HepG2 (cell line): ENCODE results near the gene NGRN. TPM values are rescaled to one million over a fixed set of nuclear protein-coding genes. Genes with fewer than 3 reads are reported as not detected.

Experiments
- ARHGAP35 ChIP-seq: sonication (generic); formaldehyde crosslinking; IDR thresholded peaks from 2 replicates; pipeline ENCODE4 v1.9.0; 2022; ENCODE audit warnings: mild to moderate bottlenecking, inconsistent platforms, moderate library complexity, missing genetic modification reagents, borderline replicate concordance
- CHD2 ChIP-seq: IDR thresholded peaks from 2 replicates; pipeline ENCODE4 v1.6.1; 2011; ENCODE audit warnings: low read depth, low read length, improper control_type of control experiment
- GPN1 ChIP-seq: sonication (generic); formaldehyde crosslinking; IDR thresholded peaks from 2 replicates; pipeline ENCODE4 v1.5.1; 2020; ENCODE audit warnings: missing genetic modification reagents, borderline replicate concordance
- IRF2 ChIP-seq: IDR thresholded peaks from 2 replicates; pipeline ENCODE4 v1.6.1; 2018; ENCODE audit warnings: missing genetic modification reagents, missing compliant biosample characterization
- KDM4B ChIP-seq: sonication (generic); formaldehyde crosslinking; IDR thresholded peaks from 2 replicates; pipeline ENCODE4 v1.4.0; 2020; ENCODE audit warnings: missing genetic modification reagents
- KDM5A ChIP-seq: fragments of 200-600 bp; sonication (generic); IDR thresholded peaks from 2 replicates; pipeline ENCODE4 v1.7.0; 2018; ENCODE audit warnings: antibody characterized with exemption, mild to moderate bottlenecking, low read length, borderline replicate concordance
- MLLT10 ChIP-seq: sonication (generic); formaldehyde crosslinking; IDR thresholded peaks from 2 replicates; pipeline ENCODE4 v1.4.0; 2020; ENCODE audit warnings: missing genetic modification reagents
- TOPORS ChIP-seq: sonication (generic); formaldehyde crosslinking; IDR thresholded peaks from 2 replicates; pipeline ENCODE4 v1.8.0; 2023; ENCODE audit warnings: mild to moderate bottlenecking, missing genetic modification reagents
- ZFAT ChIP-seq: sonication (generic); formaldehyde crosslinking; conservative IDR thresholded peaks from 2 replicates; pipeline ENCODE4 v1.8.1; 2023; ENCODE audit warnings: missing genetic modification reagents, inconsistent platforms
- ZNF180 ChIP-seq: sonication (generic); formaldehyde crosslinking; IDR thresholded peaks from 2 replicates; pipeline ENCODE4 v1.4.0; 2020; ENCODE audit warnings: low read depth, missing genetic modification reagents, borderline replicate concordance
- ZNF501 ChIP-seq: sonication (generic); formaldehyde crosslinking; IDR thresholded peaks from 2 replicates; pipeline ENCODE4 v1.5.1; 2020; ENCODE audit warnings: mild to moderate bottlenecking, moderate library complexity, missing genetic modification reagents
- polyA plus RNA-seq, 8 experiments: library from polyadenylated mRNA; depleted of rRNA in 3 of 8; stranded (reverse) in 7 of 8; unstranded in 1 of 8; fragments of >200 nt; fragmentation: Illumina TruSeq in 4 of 8; extraction: Trizol in 4 of 8; gene quantifications; 2 replicates each; pipeline versions ENCODE4 v1.2.1 to v1.2.3, GENCODE V29; 2011 to 2016; ENCODE audit warnings: low read depth in 4 of 8, missing spikeins in 1 of 8, mixed read lengths in 1 of 8; ENCODE audit not compliant: insufficient read depth in 1 of 8
- total RNA-seq, 5 experiments: library from RNA; depleted of rRNA; stranded (reverse); fragments of >200 nt; fragmentation: Illumina TruSeq; extraction: Trizol; gene quantifications; 2 replicates each; pipeline ENCODE4 v1.2.3, GENCODE V29; 2016; ENCODE audit warnings: low read depth in 1 of 5
- TF ChIP-seq, protein P1 (sequence below): sonication (generic); formaldehyde crosslinking; IDR thresholded peaks from 2 replicates; pipeline ENCODE4 v1.4.0; 2020; ENCODE audit warnings: missing genetic modification reagents, borderline replicate concordance
- TF ChIP-seq, protein P2 (sequence below): sonication (generic); formaldehyde crosslinking; IDR thresholded peaks from 2 replicates; pipeline ENCODE4 v1.4.0; 2020; ENCODE audit warnings: missing genetic modification reagents
- TF ChIP-seq, protein P3 (sequence below): sonication (generic); formaldehyde crosslinking; IDR thresholded peaks from 2 replicates; pipeline ENCODE4; 2020; ENCODE audit warnings: missing genetic modification reagents, mild to moderate bottlenecking, borderline replicate concordance
- TF ChIP-seq, protein P4 (sequence below): sonication (generic); formaldehyde crosslinking; IDR thresholded peaks from 2 replicates; pipeline ENCODE4 v1.4.0; 2020; ENCODE audit warnings: missing genetic modification reagents
- TF ChIP-seq, protein P5 (sequence below): sonication (generic); formaldehyde crosslinking; IDR thresholded peaks from 2 replicates; pipeline ENCODE4 v1.4.0; 2020; ENCODE audit warnings: missing genetic modification reagents

Gene NGRN
- total and polyA plus RNA-seq, 2 of the 13 experiments (the other 11 are each of a cell fraction or from before 2014, with no cell fraction given), result 39.8 to 63.7 TPM

DNA sequence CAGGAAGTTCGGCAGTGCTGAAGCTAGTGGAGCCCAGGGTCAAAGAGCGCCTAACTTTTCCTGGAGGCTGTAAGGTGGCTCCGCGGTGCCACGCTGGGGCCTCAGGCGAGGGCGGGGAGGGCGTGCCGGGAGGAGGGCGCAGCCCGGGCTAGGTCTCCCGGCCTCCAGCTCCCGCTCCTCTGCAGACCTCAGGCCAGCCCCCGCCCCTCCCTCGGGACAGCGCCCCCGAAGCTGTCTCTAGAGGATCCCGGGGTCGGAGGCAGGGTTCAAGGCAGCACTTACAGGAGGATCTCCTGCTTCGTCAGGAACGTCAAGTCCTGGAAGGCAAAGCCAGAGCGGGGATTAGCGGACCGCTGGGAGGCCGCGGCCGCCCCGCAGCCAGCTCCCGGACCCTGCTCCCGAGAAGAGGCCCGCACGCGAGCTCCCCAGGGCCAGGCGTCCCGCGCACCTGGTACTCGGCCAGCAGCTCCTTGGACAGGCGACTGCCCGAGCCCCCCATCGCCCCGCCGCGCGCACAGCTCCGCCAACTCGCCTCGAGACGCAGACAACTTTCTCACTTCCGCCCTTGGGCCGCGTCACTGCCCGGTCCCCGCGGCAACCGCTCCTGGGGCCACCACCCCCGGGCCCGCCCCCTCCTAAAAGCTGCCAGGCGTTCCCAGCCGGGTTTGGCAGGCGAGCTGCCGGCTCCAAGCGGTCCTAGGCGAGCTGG, 31.9 kb upstream of the NGRN start, which contains the start of gene CIB1 (continued):
- TF ChIP-seq, protein P1, sequence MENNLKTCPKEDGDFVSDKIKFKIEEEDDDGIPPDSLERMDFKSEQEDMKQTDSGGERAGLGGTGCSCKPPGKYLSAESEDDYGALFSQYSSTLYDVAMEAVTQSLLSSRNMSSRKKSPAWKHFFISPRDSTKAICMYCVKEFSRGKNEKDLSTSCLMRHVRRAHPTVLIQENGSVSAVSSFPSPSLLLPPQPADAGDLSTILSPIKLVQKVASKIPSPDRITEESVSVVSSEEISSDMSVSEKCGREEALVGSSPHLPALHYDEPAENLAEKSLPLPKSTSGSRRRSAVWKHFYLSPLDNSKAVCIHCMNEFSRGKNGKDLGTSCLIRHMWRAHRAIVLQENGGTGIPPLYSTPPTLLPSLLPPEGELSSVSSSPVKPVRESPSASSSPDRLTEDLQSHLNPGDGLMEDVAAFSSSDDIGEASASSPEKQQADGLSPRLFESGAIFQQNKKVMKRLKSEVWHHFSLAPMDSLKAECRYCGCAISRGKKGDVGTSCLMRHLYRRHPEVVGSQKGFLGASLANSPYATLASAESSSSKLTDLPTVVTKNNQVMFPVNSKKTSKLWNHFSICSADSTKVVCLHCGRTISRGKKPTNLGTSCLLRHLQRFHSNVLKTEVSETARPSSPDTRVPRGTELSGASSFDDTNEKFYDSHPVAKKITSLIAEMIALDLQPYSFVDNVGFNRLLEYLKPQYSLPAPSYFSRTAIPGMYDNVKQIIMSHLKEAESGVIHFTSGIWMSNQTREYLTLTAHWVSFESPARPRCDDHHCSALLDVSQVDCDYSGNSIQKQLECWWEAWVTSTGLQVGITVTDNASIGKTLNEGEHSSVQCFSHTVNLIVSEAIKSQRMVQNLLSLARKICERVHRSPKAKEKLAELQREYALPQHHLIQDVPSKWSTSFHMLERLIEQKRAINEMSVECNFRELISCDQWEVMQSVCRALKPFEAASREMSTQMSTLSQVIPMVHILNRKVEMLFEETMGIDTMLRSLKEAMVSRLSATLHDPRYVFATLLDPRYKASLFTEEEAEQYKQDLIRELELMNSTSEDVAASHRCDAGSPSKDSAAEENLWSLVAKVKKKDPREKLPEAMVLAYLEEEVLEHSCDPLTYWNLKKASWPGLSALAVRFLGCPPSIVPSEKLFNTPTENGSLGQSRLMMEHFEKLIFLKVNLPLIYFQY (CRISPR knock-in tag), result no peak
- TF ChIP-seq, protein P2, sequence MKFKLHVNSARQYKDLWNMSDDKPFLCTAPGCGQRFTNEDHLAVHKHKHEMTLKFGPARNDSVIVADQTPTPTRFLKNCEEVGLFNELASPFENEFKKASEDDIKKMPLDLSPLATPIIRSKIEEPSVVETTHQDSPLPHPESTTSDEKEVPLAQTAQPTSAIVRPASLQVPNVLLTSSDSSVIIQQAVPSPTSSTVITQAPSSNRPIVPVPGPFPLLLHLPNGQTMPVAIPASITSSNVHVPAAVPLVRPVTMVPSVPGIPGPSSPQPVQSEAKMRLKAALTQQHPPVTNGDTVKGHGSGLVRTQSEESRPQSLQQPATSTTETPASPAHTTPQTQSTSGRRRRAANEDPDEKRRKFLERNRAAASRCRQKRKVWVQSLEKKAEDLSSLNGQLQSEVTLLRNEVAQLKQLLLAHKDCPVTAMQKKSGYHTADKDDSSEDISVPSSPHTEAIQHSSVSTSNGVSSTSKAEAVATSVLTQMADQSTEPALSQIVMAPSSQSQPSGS (CRISPR knock-in tag), result peak; percentile 53; the same call in 1 of the 2 replicates
- TF ChIP-seq, protein P3, sequence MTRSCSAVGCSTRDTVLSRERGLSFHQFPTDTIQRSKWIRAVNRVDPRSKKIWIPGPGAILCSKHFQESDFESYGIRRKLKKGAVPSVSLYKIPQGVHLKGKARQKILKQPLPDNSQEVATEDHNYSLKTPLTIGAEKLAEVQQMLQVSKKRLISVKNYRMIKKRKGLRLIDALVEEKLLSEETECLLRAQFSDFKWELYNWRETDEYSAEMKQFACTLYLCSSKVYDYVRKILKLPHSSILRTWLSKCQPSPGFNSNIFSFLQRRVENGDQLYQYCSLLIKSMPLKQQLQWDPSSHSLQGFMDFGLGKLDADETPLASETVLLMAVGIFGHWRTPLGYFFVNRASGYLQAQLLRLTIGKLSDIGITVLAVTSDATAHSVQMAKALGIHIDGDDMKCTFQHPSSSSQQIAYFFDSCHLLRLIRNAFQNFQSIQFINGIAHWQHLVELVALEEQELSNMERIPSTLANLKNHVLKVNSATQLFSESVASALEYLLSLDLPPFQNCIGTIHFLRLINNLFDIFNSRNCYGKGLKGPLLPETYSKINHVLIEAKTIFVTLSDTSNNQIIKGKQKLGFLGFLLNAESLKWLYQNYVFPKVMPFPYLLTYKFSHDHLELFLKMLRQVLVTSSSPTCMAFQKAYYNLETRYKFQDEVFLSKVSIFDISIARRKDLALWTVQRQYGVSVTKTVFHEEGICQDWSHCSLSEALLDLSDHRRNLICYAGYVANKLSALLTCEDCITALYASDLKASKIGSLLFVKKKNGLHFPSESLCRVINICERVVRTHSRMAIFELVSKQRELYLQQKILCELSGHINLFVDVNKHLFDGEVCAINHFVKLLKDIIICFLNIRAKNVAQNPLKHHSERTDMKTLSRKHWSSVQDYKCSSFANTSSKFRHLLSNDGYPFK (CRISPR knock-in tag), result peak; percentile 84; the same call in 1 of the 2 replicates
- TF ChIP-seq ZFAT (CRISPR knock-in tag) (no peak), GPN1 (CRISPR knock-in tag) (no peak; the same call in 1 of the 2 replicates), ARHGAP35 (CRISPR knock-in tag) (no peak; the same call in 1 of the 2 replicates), ZNF501 (CRISPR knock-in tag) (peak; percentile 79), KDM4B (no peak), CHD2 (no peak), KDM5A (peak; percentile 16; the same call in 1 of the 2 replicates), TOPORS (CRISPR knock-in tag) (no peak), IRF2 (peak; percentile 44; the same call in 1 of the 2 replicates), ZNF180 (CRISPR knock-in tag) (no peak), MLLT10 (CRISPR knock-in tag) (no peak)
- TF ChIP-seq, protein P4, sequence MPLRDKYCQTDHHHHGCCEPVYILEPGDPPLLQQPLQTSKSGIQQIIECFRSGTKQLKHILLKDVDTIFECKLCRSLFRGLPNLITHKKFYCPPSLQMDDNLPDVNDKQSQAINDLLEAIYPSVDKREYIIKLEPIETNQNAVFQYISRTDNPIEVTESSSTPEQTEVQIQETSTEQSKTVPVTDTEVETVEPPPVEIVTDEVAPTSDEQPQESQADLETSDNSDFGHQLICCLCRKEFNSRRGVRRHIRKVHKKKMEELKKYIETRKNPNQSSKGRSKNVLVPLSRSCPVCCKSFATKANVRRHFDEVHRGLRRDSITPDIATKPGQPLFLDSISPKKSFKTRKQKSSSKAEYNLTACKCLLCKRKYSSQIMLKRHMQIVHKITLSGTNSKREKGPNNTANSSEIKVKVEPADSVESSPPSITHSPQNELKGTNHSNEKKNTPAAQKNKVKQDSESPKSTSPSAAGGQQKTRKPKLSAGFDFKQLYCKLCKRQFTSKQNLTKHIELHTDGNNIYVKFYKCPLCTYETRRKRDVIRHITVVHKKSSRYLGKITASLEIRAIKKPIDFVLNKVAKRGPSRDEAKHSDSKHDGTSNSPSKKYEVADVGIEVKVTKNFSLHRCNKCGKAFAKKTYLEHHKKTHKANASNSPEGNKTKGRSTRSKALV (CRISPR knock-in tag), result peak; percentile 55
- TF ChIP-seq, protein P5, sequence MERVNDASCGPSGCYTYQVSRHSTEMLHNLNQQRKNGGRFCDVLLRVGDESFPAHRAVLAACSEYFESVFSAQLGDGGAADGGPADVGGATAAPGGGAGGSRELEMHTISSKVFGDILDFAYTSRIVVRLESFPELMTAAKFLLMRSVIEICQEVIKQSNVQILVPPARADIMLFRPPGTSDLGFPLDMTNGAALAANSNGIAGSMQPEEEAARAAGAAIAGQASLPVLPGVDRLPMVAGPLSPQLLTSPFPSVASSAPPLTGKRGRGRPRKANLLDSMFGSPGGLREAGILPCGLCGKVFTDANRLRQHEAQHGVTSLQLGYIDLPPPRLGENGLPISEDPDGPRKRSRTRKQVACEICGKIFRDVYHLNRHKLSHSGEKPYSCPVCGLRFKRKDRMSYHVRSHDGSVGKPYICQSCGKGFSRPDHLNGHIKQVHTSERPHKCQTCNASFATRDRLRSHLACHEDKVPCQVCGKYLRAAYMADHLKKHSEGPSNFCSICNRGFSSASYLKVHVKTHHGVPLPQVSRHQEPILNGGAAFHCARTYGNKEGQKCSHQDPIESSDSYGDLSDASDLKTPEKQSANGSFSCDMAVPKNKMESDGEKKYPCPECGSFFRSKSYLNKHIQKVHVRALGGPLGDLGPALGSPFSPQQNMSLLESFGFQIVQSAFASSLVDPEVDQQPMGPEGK, result peak; percentile 94
